Left colon (tissue), 2 donors: ENCODE data around the gene GPATCH4. TPM values are rescaled to one million over a fixed set of nuclear protein-coding genes. Genes with fewer than 3 reads are reported as not detected.

Experiments
- ATAC-seq: fragments of 200-7000 bp; cut with Tn5 transposase; one replicate; pipeline ENCODE4 v1.9.1; 2020; ENCODE audit warnings: mild to moderate bottlenecking, moderate library complexity
- DNase-seq, 2 donors: peaks; one replicate each; pipeline ENCODE4 v3.0.0-alpha.2; 2020
- intact Hi-C, 2 donors: fragments of 100-400 bp; cut with DNase I in 1 of 2; cut with micrococcal nuclease in 1 of 2; formaldehyde crosslinking; loops; one replicate each; pipeline versions ENCODE4 v1.11.2 to v1.14.0; 2022; cut with DNase I, micrococcal nuclease
- total RNA-seq, 2 donors: library from RNA; stranded (reverse); fragmentation: NEBNext Ultra II Directional; extraction: Animal tissue kit (Norgen Biotek cat#: 25700); gene quantifications; one replicate each; pipeline ENCODE4 v1.2.1, GENCODE V29; 2021
- donor health status: DM: no; HTN: no; CAD: no.
- donor health status: DM: yes; HTN: yes; CAD: no.

Gene GPATCH4
- total RNA-seq, 2 donors from 2014 or later, result 13.8 to 20.1 TPM

DNA sequence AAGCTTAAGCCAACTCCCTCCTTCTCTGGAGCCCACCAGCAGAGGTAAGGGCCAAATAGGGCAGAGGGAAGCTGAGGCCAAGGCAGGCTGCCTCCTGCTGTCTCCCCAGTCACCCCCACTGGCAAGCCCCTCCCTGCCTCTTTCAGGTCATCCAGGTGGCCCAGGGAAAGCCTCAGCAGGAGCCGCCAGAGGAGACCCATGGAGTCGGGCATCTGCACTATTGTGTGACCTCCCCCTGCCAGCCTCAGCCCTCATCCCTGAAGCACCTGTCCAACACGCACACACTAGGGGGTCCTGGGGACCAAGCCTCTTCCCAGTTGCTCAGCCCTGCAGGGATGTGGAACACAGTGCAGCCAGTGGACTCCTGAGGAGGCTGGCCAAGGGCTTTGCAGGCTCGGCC is 15.0 kb downstream of the GPATCH4 start:
- ATAC-seq (no peak), DNase-seq (no peak)

DNA sequence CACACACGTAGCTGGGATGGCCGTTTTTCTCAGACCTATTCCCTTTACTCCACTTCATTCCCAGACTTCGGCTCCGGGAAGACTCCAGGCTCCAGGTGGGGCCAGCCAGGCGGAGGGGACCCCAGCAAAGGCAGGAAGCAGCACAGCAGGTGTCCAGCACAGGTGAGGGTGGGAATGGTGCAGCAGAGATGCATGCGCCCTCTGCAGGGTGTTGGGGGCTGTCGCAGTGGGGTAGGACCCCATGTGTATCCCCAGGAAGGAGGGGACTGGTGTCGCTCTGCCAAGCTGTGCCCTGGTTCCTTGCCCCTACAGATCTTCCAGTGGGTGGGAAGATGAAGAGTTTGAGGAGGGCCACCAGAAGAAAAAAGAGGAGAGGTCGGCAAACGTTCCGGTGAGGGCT is 16.5 kb downstream of the GPATCH4 start:
- DNase-seq (no peak), ATAC-seq (peak; percentile 17)
- intact Hi-C loops, result no loop called here

More for the DNA sequence above, 15.0 kb downstream of the GPATCH4 start:
- intact Hi-C loops, result no loop called here

- intact Hi-C loops, result no loop called here
- ATAC-seq, result peak; percentile 54
- DNase-seq, result peak; percentile 66 to 86
Measured at GRCh38 chr1:156583821-156584622, 17.3 kb downstream of the GPATCH4 start.

DNA sequence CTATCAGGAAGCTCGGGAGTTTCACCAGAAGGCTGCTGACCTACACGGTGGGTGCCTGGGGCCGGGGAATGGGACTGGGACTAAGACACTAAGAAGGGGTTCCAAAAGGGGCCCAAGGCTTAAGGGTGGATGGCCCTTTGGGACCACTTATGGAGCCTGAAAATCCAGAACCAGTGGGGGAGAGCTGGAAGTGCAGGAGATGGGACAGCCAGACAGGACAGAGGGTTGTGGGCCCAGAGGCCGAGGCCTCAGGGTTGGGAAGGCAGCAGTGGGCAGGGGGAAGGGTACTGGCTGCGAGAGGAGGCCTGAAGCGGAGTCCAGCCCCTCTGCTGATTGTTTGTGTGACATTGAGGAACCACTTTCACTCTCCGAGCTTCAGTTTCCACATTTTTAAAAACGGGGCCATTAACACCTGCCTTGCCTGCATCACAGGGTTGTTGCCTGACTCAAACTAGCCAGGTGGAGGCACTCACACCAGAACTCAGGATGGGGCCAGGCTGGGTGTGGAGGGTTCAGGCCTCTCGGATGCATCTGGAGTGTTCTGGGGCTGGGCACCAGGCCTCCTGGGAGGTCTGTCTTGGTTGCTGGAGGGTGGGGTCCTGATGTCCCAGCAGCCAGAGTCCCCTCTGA is 18.8 kb downstream of the GPATCH4 start:
- intact Hi-C loops, result no loop called here
- no peak for DNase-seq

GRCh38 chr1:156581661-156582387 is 19.5 kb downstream of the GPATCH4 start:
- DNase-seq (no peak), ATAC-seq (no peak)
- intact Hi-C loops, result no loop called here

More for the DNA sequence above, 18.8 kb downstream of the GPATCH4 start:
- no peak for ATAC-seq

DNA sequence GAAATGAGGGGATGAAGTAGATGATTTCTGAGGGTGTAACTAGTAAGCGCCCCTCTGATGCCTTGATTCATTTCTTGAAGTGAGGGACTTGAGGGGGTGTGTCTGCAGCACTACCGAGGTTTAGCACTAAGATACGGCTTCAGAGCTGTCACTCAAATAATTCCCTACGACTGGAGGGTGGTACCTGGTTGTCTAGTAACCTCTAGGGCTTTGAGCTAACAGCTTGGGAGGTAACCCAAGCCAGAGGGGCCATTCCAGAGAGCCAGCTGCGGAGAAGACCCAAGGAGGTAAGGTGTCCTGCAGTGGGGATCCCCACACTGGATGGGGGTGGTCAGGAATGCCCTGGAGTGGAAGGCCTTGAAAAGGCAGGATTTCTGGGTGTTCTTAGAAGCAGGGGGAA is 21.8 kb downstream of the GPATCH4 start, which contains the start of gene TTC24:
TTC24 (plus strand) TSS at position 252 of the 400 bp plus-strand sequence. CDS start 1,642 bp downstream, outside the sequence.
- ATAC-seq (no peak), DNase-seq (no peak)
- intact Hi-C loops, result no loop called here

DNA sequence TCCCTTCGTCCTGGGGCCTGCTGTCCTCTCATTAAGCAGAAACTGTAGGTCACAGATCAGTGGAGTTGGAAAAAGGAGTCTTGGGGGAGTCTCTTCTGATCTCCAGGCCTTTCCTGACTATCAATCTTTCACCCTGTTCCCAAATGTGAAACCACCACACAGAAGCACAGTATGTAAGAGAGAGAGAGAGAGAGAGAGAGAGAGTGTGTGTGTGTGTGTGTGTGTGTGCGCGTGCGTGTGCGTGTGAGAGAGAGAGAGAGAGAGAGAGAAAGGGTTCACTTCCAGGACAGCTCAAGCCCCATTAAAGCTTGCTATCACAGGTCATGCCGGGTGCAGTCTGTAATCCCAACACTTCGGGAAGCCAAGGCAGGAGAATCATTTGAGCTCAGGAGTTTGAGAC is 23.2 kb downstream of the GPATCH4 start:
- no peak for DNase-seq
- ATAC-seq, result no peak
- intact Hi-C loops, result no loop called here

DNA sequence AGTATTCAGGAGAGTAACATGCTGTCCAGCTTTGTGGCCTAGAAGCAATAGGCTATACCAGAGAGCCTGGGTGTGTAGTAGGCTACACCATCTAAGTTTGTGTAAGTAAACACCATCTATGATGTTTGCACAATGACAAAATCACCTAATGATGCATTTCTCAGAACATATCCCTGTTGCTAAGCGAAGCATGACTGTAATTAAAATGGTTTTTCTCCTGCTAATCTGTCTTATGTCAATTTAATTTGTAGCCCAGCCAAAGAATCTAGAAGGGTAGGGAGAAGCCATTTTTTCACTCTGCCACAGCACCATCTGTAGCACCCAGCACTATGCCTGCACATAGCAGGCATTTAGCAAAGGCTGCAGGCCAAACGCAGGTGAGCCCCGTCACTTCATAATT is 23.7 kb downstream of the GPATCH4 start:
- peak; percentile 68 for ATAC-seq
- DNase-seq, result no peak
- intact Hi-C loops, result no loop called here

GRCh38 chr1:156574039-156574633 is 27.1 kb downstream of the GPATCH4 start:
- DNase-seq (no peak), ATAC-seq (no peak)
- intact Hi-C loops, result no loop called here

GRCh38 chr1:156572663-156573018 is 28.6 kb downstream of the GPATCH4 start:
- DNase-seq (no peak), ATAC-seq (no peak)
- intact Hi-C loops, result no loop called here

DNA sequence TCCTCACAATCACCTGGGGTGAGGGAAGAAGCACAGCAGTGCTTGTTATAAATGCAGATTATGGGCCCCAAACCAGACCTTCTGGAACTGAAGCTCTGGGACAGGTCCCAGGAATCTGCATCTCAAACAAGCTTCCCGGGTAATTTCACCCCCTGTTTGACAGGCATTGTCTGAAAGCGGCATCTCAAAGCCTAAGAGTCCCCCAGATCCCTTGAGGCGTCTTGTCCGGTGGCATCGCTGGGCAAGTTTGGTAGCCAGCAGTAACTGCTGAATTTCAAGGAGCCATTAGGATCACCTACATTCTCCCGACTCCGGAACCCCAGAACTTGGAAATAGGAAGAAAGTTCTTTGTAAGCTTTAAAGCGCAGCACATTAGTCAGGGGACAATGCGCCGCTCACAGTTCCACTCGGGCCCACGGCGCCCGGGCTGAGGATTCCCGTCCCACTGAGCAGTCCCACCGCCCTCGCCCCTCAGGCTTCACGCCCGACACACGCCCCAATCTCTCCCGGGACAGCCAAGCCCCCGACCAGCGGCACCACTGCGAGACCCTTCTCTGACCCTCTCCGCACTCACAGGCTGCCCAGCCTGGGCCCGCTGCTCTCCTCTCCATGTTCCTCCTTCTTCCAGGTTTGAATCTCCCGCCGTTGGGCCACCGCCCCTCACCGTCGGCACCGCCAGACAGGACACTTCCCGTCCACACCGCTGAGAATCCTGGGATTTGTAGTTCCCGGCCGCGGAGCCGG is 29.2 kb downstream of the GPATCH4 start, which contains the start of gene IQGAP3:
IQGAP3 (minus strand) TSS at position 647 of the 744 bp plus-strand sequence; CDS start at position 611, 36 bp downstream.
- ATAC-seq (peak; percentile 88), DNase-seq (peak; percentile 90 to 93)
- intact Hi-C loops, result no loop called here

DNA sequence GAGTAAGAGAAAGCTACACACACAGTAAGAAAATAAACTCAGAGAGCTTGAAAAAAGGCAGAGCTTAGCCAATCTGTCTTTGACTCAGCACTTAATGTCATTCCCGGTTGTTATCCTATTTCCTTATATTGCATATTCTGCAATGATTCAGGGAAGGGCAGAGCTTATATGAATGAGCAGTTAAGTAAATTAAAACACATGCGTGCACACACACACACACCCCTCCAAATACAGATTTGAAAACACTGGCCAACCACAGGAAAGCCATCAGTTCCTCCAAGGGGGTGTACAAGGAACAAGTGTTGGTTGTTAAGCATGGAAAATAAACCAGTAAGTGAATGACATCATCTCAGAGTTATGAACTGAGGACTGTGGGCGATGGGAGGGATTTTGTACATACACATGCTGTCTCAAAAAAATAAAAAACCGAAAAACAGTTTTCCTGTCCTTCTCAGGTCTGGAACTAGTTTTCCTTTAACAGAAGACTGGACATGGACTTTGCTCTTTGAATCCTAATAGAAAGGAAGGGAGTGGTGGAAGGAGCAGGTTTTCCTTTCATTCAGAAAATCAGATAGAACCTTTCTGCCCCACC is 29.9 kb downstream of the GPATCH4 start:
- ATAC-seq (peak; percentile 79), DNase-seq (no peak)
- intact Hi-C loops, result no loop called here

GRCh38 chr1:156566436-156566835 is 34.8 kb downstream of the GPATCH4 start:
- no peak for DNase-seq
- ATAC-seq, result no peak
- intact Hi-C loops, result no loop called here

DNA sequence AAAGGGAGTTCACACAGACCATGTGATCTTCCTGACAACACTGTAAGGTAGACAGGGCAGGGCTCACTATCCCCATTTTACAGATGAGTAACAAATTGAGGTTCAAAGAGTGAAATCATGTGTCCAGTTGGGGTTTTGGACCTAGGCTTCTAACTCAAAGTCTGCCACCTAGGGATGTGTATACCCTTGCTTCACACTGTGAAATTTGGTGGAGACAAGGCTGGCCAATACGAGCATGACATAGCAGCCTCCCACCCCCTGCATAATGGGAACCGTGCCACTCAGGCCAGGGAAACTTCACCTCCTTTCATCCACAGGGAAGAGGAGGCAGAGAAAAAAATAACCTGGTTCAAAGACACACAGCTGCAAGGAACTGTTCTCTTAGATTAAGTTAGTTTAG is 35.8 kb downstream of the GPATCH4 start:
- DNase-seq (no peak), ATAC-seq (no peak)
- intact Hi-C loops, result no loop called here

- ATAC-seq (no peak), DNase-seq (no peak)
- intact Hi-C loops, result no loop called here
Measured at GRCh38 chr1:156560585-156561163, 40.6 kb downstream of the GPATCH4 start.

DNA sequence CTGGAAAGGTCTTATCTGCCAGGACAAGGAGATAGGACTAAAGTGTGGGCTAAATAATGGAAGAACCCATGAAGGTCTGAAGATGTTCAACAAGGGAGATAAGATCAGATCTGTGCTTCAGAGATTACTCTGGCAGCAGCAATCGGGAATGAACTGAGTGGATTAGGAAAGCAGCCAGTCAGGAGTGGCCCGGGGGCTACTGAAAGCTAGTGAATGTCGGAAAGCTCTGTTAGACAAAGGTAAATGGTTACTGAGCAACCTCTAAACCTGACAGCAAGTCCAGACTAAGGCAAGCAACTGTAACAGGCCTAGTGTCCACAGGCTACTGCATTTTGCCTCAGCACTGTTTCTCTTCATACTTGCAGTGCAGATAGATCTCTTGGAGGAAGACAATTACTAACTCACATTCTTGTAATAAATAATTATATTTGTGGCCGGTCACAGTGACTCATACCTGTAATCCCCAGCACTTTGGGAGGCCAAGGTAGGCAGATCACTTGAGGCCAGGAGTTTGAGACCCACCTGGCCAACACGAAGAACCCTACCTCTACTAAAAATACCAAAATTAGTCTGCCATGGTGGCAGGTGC is 41.4 kb downstream of the GPATCH4 start:
- intact Hi-C loops, result no loop called here

GRCh38 chr1:156559086-156559796 is 42.0 kb downstream of the GPATCH4 start:
- DNase-seq, result no peak
- intact Hi-C loops, result no loop called here
- ATAC-seq, result no peak

More for the DNA sequence above, 41.4 kb downstream of the GPATCH4 start:
- DNase-seq (no peak), ATAC-seq (no peak)
